HG03064 (cell line): Measurements from ENCODE around the gene SRL.
"Not testable (repeated sequence)": the region's sequence is repeated elsewhere in the genome, so short reads cannot be mapped to it uniquely, and the experiment has no call there.

ENCODE experiments used
- ATAC-seq: cut with Tn5 transposase; IDR thresholded peaks from one replicate; pipeline ENCODE4 v1.9.1; 2021; ENCODE audit warnings: low read depth; ENCODE audit not compliant: unreplicated experiment

Gene SRL

DNA sequence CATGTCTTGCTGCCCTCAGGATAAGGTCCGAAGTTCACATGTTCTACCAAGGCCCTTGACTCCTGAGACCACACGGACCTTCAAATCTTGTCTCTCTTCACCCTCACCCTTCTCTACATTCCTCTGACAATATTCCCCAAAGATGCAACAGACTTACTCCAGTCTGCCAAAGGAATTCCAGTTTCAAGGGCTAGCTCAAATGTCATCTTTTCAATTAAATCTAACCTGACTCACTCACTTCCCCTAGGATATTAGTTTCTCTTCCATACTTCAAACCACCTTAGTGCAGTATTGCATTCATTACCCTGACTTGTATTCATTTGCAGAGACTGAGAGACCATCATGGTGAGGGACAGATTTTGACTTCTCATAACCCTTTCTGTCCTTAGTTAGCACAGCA, 66.0 kb downstream of the SRL start:
- no peak for ATAC-seq

DNA sequence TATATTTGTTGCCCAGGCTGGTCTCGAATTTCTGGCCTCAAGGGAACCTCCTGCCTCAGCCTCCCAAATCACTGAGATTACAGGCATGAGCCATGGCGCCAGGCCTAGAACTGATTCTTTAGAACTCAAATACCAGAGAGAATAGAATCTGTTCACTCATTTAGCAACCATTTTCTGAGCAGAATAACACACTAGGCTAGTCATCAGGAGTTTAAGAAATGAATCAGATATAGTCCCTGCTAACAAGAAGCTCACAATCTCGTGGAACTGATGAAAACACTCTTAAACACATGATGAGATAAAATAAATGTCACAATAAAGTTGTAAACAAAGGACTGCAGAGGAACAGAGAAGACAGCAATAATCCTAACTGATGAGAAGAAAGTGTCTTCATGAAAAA, 69.8 kb downstream of the SRL start:
- no peak for ATAC-seq

DNA sequence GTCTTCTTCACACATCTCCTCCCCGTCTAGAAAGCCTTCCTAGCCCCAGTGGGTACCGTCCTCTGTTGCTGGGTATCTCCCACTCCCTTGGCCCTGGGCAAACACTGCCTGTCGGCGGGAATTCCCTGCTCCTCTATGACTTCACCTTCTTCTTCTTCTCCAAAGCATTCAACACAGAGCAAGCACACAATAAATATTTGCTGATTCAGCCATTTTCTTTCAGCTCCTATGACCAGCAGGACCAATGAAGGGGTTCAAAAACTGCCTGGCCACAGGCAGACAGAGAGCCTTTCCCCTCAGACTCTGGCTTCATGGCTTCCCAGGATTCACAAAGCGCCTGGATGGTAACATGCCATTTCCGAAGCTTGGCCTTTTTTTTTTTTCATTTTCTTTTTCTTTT, 72.5 kb downstream of the SRL start:
- ATAC-seq, result no peak

DNA sequence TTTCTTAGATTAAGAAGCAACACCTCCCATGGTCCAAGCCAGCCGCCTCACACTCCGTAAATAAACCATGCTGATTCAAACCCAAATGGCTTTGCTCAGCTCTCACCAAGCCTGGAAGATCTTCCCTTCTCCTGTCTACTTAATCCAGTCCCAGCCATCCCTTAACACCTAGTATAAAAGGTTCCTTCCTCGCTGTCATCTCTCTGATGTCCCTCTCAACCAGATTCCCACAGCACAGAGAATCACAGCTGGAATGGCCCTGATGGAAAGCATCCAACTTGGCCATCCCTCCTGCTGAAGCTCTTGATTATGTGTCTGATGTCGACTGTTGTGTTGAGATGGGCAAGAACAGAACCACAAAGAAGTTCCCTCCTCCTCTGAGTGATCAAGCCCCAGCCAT, 75.1 kb downstream of the SRL start:
- ATAC-seq, result no peak

DNA sequence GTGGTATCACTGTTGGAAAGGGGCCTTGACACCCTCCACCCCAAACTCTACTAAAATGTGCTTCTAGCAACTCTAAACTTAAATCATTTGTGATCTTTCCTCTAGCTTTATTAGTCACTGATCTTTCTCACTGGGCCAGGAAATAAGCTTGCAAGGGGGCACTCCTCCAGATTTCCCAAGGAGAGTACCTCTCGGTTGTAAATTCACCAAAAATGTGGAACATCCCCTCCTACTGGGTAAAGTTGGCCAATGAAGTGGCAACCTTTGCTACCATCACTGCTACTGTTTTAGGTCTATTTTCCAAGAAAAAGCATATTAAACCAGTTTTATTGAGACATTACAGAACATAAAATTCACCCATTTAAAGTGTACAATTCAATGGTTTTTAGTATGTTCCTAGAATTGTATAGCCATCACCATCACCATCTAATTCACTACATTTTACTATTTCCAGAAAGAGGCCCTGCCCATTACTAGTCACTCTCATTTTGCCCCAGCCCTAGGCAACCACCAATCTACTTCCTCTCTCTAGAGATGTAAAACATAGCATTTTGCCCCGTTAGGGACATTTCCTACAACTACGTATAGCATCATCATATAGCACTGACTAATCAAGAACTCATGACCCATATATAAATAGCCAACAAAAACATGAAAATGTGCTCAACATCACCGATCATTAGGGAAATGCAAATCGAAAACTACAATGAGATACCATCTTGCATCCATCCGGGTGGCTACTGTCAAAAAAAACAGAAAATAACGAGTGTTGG, 81.0 kb downstream of the SRL start:
- ATAC-seq, result no peak

DNA sequence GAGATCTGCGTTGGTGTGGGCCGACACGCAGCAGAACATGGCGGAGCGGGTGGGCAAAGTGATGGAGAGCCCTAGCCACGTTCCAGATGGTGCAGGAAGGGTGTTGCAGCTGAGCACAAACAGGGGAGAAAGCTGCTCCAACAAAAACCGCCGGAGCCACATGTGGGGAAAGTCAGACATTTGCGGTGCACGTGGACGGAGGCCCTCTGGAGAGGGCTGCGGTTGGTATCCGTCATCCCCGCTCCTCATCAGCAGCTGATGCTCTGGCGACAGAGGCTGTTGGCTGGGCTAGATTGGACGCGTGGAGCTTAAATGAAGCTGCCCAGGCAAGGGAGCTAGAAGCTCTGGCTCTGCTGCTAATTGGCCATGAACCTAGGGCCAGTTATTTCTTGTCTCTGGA, 82.2 kb downstream of the SRL start:
- no peak for ATAC-seq

DNA sequence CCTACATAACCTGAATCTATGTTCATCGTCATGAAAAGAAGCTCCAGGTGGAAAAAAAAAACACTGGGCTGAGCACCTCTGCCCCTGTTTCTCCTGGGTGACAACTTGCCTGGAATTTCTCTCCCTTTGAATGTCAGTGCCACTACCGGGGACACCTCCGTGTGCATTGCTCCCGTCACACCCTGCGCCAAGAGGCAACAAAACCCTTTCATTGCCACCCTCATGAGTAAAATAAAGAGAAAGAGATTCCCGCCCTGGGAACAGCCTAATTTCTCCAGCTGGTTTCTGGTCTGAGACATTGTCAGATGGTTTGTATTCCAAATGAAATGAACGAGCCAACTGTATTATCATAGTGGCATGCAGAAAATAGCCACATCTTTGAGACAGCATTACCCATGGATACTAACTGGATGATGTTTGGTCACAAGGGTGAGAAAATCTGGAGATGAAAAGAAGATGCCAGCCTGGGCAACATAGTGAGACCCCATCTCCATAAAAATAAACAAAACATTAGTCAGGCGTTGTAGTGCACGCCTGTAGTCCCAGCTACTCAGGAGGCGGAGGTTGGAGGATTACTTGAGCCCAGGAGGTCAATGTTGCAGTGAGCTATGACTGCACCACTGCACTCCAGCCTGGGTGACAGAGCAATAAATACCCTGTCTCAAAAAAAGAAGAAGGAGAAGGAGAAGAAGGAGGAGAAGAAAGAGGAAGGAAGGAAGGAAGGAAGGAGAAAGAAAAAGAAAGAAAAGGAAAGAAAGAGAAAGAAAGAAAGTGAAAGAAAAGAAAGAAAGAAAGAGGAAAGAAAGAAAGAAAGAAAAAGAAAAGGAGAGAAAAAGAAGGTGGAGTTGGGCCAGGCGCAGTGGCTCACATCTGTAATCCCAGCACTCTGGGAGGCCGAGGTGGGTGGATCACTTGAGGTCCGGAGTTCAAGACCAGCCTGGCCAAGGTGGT, 83.5 kb downstream of the SRL start:
- ATAC-seq, result no peak

DNA sequence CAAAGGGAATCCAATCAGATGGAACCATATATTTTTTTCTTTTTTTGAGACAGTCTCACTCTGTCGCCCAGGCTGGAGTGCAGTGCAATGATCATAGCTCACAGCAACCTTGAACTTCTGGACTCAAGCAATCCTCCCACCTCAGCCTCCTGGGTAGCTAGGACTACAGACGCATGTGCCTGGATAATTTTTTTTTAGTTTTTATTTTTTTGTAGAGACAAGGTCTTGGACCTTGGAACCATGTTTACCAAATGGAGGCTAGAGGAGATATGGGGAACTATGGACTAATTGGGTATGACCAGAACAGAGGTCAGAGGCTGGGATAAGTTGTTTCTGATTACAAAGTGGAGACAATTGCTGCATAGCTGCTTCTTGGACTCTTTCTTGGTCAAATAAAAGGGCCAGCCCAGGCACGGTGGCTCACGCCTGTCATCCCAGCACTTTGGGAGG, 84.5 kb downstream of the SRL start:
- no peak for ATAC-seq

DNA sequence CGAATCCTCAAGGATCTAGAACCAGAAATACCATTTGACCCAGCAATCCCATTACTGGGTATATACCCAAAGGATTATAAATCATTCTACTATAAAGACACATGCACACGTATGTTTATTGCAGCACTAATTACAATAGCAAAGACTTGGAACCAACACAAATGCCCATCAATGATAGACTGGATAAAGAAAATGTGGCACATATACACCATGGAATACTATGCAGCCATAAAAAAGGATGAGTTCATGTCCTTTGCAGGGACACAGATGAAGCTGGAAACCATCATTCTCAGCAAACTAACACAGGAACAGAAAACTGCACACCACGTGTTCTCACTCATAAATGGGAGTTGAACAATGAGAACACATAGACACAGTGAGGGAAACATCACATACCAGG, 85.4 kb downstream of the SRL start:
- not testable (repeated sequence) for ATAC-seq

DNA sequence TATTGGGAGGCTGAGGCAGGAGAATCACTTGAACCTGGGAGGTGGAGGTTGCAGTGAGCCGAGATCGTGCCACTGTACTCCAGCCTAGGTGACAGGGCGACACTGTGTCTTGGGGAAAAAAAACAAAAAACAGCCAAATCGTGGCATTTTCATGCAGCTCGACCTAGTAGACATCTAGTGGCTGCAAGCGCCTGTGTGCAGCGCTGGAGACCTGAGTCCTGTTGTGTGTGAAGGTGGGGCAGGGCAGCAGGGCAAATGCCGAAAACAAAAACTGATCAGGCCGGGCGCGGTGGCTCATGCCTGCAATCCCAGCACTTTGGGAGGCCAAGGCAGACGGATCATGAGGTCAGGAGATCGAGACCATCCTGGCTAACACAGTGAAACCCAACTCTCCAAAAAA, 88.5 kb downstream of the SRL start:
- not testable (repeated sequence) for ATAC-seq

DNA sequence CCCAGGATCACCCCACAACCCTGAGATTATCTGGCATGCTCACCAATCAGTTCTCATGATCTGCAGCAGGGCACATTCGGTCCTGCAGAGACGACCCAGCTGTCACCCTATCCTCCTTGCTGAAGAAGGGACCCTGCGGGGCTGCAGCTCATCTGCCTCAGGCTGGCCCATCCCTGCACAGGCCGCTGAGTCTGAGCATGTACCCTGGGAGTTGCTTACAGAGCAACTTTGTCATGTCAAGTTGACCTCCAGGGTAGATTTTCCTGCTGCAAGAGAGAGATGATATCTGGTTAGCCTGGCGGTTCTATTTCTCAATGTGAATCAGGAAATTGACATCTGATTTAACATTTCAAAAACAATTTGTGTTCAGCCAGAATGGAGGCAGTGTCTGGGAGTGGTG, 89.6 kb downstream of the SRL start:
- ATAC-seq, result no peak

DNA sequence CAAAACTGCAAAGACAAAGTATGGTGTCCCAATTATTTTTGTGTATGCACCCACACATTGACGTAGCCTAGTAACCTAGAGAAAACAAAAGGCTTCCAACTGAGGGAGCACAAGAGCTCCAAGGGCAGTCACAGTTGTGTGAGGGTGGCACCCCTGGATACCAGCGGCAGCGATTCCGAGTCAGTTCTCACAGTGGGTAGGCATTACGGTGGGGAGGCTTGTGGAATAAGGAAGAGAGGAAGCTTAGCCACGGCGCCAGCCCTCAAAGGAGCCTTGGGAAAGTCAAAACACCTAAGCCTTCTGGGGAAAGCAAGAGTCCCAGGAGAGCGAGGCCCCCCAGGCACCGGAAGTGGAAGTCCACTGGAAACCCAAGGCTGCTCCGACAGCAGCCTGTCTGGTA, 94.6 kb downstream of the SRL start:
- ATAC-seq, result no peak

DNA sequence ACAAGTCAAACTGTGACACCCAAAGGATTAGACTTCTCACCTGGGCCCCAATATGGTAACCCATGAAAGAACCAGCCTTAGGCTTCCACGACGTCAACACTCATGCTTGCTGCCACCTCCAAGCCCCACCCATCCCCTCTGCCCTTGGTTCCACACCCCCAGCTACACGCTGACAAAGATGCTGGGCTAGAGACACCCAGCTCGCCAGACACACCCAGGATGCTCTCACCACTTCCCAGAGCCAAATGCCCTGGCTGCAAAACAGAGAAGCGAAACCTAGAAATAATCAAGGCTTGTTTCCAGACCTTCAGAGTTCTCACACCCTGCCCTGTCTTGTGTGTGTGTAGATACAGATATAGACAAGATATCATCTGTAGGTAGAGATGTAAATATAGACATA, 99.6 kb downstream of the SRL start:
- ATAC-seq, result no peak

DNA sequence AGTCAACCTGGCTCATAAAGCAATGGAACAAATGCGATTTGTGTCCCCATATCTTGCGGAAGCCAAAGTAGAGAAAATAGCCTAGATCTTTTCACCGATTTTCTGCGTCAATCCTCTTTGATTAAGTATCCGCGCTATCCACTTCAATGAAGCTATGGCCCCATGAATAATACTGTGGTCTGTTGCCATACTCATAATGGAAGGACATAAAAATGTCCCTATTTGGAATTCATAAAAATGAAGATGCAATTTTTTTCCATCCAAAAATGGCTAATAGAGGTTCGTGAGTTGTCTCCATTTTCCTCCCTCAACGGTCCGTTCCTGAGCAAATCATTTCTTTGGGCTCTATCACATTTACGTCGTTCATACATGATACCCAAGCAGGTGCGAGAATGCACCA, 100.3 kb downstream of the SRL start:
- no peak for ATAC-seq

DNA sequence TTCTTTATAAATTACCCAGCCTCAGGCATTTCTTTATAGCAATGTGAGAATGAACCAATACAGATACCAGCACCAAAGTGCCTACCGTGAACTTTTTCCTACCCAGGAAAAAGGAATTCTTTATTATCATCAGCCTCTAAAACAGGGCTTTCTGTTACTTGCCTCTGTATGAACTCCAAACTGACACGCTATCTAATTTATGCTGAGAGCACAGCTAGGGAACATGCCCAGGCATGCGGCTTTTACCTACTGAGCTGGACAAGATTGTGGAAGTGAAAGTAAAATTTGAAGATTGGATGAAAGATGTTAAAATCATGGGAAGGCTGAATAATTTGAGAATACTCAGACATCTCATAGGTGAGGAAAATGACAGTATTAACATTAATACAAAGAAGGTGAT, 101.2 kb downstream of the SRL start:
- ATAC-seq, result no peak

DNA sequence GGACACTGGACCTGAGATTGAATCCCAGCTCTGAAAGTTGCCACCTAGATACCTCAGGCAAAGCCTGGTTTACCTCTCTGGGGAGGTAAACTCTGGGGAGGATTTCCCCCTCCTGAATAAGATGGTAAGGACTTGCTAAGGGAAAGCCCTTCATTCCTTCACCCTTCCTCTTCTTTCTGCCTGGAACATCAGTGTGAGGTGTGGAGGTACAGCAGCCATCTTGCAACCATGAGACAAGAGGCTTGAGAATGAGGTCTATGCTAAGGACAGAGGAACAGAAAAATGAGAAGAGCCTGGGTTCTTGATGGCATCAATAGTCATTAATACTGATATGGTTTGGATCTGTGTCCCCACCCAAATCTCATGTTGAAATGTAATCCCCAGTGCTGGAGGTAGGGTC, 101.9 kb downstream of the SRL start:
- no peak for ATAC-seq
